ENCODE measurements around the gene NUP62.

DNA sequence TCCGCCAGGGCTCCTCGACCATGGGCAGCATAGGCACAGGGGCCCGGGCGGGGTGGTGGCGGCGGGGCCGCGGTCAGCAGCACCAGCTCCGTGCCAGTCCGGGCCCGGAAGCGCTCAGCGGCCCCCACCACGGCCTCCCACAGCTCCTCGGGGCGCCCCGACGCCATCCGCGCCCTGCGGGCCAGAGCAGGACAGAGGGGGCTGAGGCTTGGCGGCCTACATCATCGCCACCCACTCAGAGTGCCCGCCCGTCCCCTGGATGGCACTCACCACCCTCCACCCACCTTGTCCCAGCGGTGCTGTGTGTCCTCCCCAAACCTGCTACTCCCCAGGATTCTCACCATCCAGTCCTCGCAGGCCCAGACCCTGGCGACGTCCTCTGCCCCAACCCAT, 56.2 kb downstream of the NUP62 start:
- TF ChIP-seq CTCF (conservative IDR thresholded peaks at IDR 0.05; ENCODE audit: low read depth in 2 of 2): no peak
- no peak for TF ChIP-seq POLR2AphosphoS5 (IDR thresholded peaks at IDR 0.05; ENCODE audit: low read depth)
- no peak for TF ChIP-seq EZH2 (IDR thresholded peaks at IDR 0.05; ENCODE audit: low read depth, unreplicated experiment)
- no peak for TF ChIP-seq CREB1 (CRISPR knock-in tag; IDR thresholded peaks at IDR 0.05; ENCODE audit: low read depth)
- TF ChIP-seq ETS1 (IDR thresholded peaks at IDR 0.05): no peak
- no peak for TF ChIP-seq REST (IDR thresholded peaks at IDR 0.05; ENCODE audit: unreplicated experiment)
- no peak for TF ChIP-seq EZH2phosphoT487 (IDR thresholded peaks at IDR 0.05; ENCODE audit: unreplicated experiment)
- TF ChIP-seq ZNF114 (CRISPR knock-in tag; IDR thresholded peaks at IDR 0.05): no peak
- no peak for TF ChIP-seq NANOG (IDR thresholded peaks at IDR 0.05; ENCODE audit: borderline replicate concordance)
- no peak for TF ChIP-seq JUNB (IDR thresholded peaks at IDR 0.05; ENCODE audit: unreplicated experiment)
- TF ChIP-seq ZNF331 (CRISPR knock-in tag; IDR thresholded peaks at IDR 0.05; ENCODE audit: low read depth): no peak
- no peak for TF ChIP-seq STAT1 (IDR thresholded peaks at IDR 0.05; ENCODE audit: unreplicated experiment)
